Adrenal gland (tissue), 5 donors: ENCODE data around the gene PDIA3.

Experiments used
- POLR2A ChIP-seq, 2 donors: fragments of 450-650 bp; IDR thresholded peaks; one replicate each; pipeline ENCODE4 v1.6.1; 2017; ENCODE audit warnings: antibody characterized with exemption in 2 of 2, mild to moderate bottlenecking in 2 of 2, moderate library complexity in 1 of 2
- TF ChIP-seq, protein P1 (sequence below), 6 experiments: fragments of 450-650 bp in 4 of 6; fragments of 200-600 bp in 2 of 6; sonication (generic) in 1 of 6; IDR thresholded peaks; 1 replicate in 5 of 6; 2 replicates in 1 of 6; pipeline versions ENCODE4 v1.5.1 to v1.8.0; 2016 to 2021; ENCODE audit warnings: antibody characterized with exemption in 6 of 6, mild to moderate bottlenecking in 2 of 6, moderate library complexity in 1 of 6
- donor health status: DM: no; HTN: no; CAD: no.

DNA sequence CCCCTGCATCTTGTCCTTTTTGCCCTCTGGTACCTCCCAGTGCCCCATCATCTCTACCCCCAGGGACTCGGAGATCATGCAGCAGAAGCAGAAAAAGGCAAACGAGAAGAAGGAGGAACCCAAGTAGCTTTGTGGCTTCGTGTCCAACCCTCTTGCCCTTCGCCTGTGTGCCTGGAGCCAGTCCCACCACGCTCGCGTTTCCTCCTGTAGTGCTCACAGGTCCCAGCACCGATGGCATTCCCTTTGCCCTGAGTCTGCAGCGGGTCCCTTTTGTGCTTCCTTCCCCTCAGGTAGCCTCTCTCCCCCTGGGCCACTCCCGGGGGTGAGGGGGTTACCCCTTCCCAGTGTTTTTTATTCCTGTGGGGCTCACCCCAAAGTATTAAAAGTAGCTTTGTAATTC is 47.4 kb downstream of the PDIA3 start:
- TF ChIP-seq, protein P1, sequence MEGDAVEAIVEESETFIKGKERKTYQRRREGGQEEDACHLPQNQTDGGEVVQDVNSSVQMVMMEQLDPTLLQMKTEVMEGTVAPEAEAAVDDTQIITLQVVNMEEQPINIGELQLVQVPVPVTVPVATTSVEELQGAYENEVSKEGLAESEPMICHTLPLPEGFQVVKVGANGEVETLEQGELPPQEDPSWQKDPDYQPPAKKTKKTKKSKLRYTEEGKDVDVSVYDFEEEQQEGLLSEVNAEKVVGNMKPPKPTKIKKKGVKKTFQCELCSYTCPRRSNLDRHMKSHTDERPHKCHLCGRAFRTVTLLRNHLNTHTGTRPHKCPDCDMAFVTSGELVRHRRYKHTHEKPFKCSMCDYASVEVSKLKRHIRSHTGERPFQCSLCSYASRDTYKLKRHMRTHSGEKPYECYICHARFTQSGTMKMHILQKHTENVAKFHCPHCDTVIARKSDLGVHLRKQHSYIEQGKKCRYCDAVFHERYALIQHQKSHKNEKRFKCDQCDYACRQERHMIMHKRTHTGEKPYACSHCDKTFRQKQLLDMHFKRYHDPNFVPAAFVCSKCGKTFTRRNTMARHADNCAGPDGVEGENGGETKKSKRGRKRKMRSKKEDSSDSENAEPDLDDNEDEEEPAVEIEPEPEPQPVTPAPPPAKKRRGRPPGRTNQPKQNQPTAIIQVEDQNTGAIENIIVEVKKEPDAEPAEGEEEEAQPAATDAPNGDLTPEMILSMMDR (IDR thresholded peaks at IDR 0.05): no peak
- no peak for TF ChIP-seq POLR2A (IDR thresholded peaks at IDR 0.05)
